ENCODE measurements around the gene BAIAP2L1.

The BAIAP2L1 gene

DNA sequence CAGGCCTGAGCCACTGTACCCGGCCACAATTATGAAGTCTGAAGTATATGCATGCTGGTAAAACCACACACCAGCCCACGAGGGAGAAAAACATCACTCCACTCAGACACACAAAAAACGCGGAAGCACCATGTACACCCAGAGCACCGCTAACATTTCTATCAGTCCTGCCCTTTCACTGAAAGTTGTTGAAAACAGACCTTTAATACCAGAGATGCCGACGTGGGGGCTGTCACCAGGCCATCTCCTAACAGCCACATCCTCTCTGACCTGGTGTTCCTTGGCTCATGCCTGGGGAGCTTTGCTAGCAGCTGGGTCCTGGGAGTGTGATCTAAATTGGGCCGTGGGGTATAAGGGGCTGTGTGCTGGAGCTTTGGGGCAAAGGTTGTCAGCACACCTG, 49.8 kb downstream of the BAIAP2L1 start:
- TF ChIP-seq USF1 (IDR thresholded peaks at IDR 0.05) (no peak), RAD21 (IDR thresholded peaks at IDR 0.05; ENCODE audit: low read depth) (no peak), TCF12 (IDR thresholded peaks at IDR 0.05; ENCODE audit: low read depth) (no peak), EP300 (IDR thresholded peaks at IDR 0.05; ENCODE audit: borderline replicate concordance) (no peak), TAF1 (IDR thresholded peaks at IDR 0.05; ENCODE audit: low read depth) (no peak), FOXM1 (IDR thresholded peaks at IDR 0.05; ENCODE audit: borderline replicate concordance, low read depth) (no peak), TEAD4 (IDR thresholded peaks at IDR 0.05) (no peak), ZBTB7A (IDR thresholded peaks at IDR 0.05; ENCODE audit: low read depth) (no peak), NFIC (IDR thresholded peaks at IDR 0.05) (no peak), CREB1 (IDR thresholded peaks at IDR 0.05; ENCODE audit: low read depth) (no peak)
- TF ChIP-seq, protein P1, sequence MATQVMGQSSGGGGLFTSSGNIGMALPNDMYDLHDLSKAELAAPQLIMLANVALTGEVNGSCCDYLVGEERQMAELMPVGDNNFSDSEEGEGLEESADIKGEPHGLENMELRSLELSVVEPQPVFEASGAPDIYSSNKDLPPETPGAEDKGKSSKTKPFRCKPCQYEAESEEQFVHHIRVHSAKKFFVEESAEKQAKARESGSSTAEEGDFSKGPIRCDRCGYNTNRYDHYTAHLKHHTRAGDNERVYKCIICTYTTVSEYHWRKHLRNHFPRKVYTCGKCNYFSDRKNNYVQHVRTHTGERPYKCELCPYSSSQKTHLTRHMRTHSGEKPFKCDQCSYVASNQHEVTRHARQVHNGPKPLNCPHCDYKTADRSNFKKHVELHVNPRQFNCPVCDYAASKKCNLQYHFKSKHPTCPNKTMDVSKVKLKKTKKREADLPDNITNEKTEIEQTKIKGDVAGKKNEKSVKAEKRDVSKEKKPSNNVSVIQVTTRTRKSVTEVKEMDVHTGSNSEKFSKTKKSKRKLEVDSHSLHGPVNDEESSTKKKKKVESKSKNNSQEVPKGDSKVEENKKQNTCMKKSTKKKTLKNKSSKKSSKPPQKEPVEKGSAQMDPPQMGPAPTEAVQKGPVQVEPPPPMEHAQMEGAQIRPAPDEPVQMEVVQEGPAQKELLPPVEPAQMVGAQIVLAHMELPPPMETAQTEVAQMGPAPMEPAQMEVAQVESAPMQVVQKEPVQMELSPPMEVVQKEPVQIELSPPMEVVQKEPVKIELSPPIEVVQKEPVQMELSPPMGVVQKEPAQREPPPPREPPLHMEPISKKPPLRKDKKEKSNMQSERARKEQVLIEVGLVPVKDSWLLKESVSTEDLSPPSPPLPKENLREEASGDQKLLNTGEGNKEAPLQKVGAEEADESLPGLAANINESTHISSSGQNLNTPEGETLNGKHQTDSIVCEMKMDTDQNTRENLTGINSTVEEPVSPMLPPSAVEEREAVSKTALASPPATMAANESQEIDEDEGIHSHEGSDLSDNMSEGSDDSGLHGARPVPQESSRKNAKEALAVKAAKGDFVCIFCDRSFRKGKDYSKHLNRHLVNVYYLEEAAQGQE (IDR thresholded peaks at IDR 0.05; ENCODE audit: low read depth) = no peak
- TF ChIP-seq, protein P2, sequence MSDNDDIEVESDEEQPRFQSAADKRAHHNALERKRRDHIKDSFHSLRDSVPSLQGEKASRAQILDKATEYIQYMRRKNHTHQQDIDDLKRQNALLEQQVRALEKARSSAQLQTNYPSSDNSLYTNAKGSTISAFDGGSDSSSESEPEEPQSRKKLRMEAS (IDR thresholded peaks at IDR 0.05) = no peak

DNA sequence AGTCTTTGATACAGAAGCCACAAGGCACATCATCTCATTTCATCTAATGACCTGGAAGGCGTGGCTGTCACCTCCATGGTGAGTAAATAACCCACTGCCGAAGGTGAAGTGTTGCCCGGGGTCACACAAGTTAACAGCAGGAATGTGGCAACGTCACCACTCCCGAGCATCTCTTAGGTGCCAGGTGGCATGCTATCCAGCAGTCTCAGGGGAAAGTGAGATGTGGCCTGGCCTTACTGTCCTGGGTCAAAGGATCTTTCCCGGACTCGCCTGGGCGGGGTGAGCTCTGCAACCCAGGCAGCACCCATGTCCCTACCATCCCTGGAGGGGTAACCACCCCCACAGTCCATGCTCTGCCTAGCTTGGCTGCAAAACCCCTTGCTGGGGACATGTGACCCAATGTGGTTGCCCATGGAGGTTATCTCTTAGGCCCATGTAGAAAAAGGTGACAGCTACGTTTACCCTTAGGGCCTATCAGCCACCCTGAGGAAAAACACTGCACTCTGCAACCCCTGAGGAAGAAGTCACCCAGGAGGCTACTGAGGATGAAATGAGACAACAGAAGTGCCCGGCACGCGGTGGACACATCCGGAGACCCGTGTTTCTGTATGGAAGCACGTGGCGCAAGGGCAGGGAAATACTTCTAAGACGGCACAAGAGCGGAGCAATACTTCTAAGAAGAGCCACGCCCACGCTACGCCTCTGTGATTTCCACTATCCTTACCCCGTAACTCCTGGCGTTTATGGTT, 52.0 kb downstream of the BAIAP2L1 start:
- TF ChIP-seq CEBPB (IDR thresholded peaks at IDR 0.05) (no peak), CREB1 (IDR thresholded peaks at IDR 0.05; ENCODE audit: low read depth) (no peak), ZBTB7A (IDR thresholded peaks at IDR 0.05; ENCODE audit: low read depth) (no peak), NFIC (IDR thresholded peaks at IDR 0.05) (no peak), USF1 (IDR thresholded peaks at IDR 0.05) (no peak), RAD21 (IDR thresholded peaks at IDR 0.05; ENCODE audit: low read depth) (no peak), TCF12 (IDR thresholded peaks at IDR 0.05; ENCODE audit: low read depth) (no peak)
- TF ChIP-seq, protein P2 (IDR thresholded peaks at IDR 0.05) = no peak
- TF ChIP-seq, protein P1 (IDR thresholded peaks at IDR 0.05; ENCODE audit: low read depth) = no peak

DNA sequence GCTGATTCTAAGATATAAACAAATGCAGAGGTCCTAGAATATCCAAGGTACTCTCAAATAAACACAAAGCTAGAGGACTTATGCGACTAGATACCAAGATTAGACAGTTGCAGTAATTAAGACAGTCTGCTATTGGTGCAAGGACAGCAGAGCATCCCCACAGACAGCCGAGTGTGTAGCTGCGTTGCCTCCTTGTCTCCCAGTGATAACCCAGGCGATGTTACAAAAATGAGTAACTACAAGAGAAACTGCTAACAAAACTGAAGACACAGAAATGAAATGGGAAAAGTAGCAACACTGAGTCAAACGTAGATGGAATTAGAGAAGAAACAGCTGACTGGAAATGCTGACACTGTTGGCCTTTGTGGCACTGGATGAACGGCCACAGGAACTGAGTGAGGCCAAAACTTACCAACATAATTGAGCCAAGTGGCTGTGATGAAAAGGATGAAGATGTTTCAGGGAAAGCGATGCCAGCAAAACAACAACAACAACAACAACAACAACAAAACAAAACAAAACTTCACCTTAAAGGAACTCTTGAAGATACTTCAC, 54.3 kb downstream of the BAIAP2L1 start:
- no peak for TF ChIP-seq RAD21 (IDR thresholded peaks at IDR 0.05; ENCODE audit: low read depth)
- no peak for TF ChIP-seq YY1 (IDR thresholded peaks at IDR 0.05; ENCODE audit: low read depth)
- no peak for TF ChIP-seq EP300 (IDR thresholded peaks at IDR 0.05; ENCODE audit: borderline replicate concordance)
- TF ChIP-seq CEBPB (IDR thresholded peaks at IDR 0.05) = no peak
- TF ChIP-seq EGR1 (IDR thresholded peaks at IDR 0.05) = no peak
- no peak for TF ChIP-seq NFIC (IDR thresholded peaks at IDR 0.05)
- no peak for TF ChIP-seq USF1 (IDR thresholded peaks at IDR 0.05)
- no peak for TF ChIP-seq TCF12 (IDR thresholded peaks at IDR 0.05; ENCODE audit: low read depth)
- TF ChIP-seq, protein P2 (IDR thresholded peaks at IDR 0.05) = no peak
- TF ChIP-seq, protein P1 (IDR thresholded peaks at IDR 0.05; ENCODE audit: low read depth) = no peak
- TF ChIP-seq FOXM1 (IDR thresholded peaks at IDR 0.05; ENCODE audit: borderline replicate concordance, low read depth) = no peak
- no peak for TF ChIP-seq TAF1 (IDR thresholded peaks at IDR 0.05; ENCODE audit: low read depth)
- no peak for TF ChIP-seq ZBTB7A (IDR thresholded peaks at IDR 0.05; ENCODE audit: low read depth)
- TF ChIP-seq TEAD4 (IDR thresholded peaks at IDR 0.05) = no peak
